ENCODE measurements around the gene OXLD1. TPM values are rescaled to one million over a fixed set of nuclear protein-coding genes. Genes with fewer than 3 reads are reported as not detected.

OXLD1 gene
- total and polyA plus RNA-seq, 9 donors = 1.7 to 35.7 (median 20.9) TPM

- TF ChIP-seq EP300 (IDR thresholded peaks at IDR 0.05) = no peak
- TF ChIP-seq POLR2A (IDR thresholded peaks at IDR 0.05) = no peak
- TF ChIP-seq CTCF (IDR thresholded peaks at IDR 0.05) = no peak
- no peak overlapping the region for H3K27ac ChIP-seq
- H3K27me3 ChIP-seq = no peaks in the 10 kb centered on the region
- H3K4me3 ChIP-seq = peak overlapping the region; percentile 77
- 57 to 66% (median 62%) methylated on average over 17 to 23 of the region's 23 CpGs for WGBS, 3 donors
- no peaks in the 10 kb centered on the region for H3K36me3 ChIP-seq
- peaks cover 6% of the 10 kb centered on the region for H3K4me1 ChIP-seq (ENCODE audit: insufficient read depth)
- intact Hi-C loops (cut with DNase I) = no loop called here
- no peak for DNase-seq
- no peaks in the 10 kb centered on the region for H3K9me3 ChIP-seq
Measured at GRCh38 chr17:81701288-81702071, 35.1 kb upstream of the OXLD1 start.

DNA sequence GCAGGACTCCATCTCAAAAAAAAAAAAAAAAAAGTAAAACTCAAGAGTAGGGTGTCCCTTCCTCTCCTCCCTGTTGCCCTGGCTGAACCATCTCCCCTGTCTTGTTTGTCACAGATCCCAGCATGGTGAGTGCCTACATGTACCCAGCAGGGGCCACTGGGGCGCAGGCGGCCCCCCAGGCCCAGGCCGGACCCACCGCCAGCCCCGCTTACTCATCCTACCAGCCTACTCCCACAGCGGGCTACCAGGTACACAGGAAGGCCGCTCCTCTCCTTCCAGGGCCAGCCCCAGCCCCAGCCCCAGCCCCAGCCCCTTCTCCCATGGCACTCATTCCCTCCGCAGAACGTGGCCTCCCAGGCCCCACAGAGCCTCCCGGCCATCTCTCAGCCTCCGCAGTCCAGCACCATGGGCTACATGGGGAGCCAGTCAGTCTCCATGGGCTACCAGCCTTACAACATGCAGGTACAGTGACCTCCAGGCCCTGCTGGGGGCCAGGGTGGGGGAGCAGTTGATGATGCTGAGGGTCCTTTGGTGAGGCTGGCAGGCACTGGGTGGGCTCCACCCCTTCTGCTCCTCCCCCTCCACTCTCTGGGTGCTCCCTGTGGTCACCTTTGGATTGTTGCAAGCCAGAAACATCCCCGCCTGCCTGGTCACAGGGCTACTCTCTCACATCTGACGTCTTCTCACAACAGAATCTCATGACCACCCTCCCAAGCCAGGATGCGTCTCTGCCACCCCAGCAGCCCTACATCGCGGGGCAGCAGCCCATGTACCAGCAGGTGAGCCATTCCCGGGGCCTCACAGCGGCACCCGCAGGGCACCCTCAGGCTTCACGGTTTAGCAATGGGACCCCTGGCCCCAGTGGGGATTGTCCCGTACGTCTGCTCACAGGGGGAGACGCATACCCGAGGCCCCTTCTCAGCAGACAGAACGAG is 34.2 kb upstream of the OXLD1 start:
- Histone ChIP-seq H3K4me1 (ENCODE audit: insufficient read depth) (peaks cover 6% of the 10 kb centered on the region), H3K36me3 (no peaks in the 10 kb centered on the region), H3K27ac (no peak overlapping the region), H3K9me3 (no peaks in the 10 kb centered on the region), H3K27me3 (no peaks in the 10 kb centered on the region), H3K4me3 (no peak overlapping the region)
- intact Hi-C loops (cut with DNase I) = no loop called here
- no peak for DNase-seq
- TF ChIP-seq CTCF (IDR thresholded peaks at IDR 0.05) (no peak), EP300 (IDR thresholded peaks at IDR 0.05) (no peak), POLR2A (IDR thresholded peaks at IDR 0.05) (no peak)
- WGBS, 3 donors = 77 to 85% (median 82%) methylated on average over 22 to 25 of the region's 25 CpGs

DNA sequence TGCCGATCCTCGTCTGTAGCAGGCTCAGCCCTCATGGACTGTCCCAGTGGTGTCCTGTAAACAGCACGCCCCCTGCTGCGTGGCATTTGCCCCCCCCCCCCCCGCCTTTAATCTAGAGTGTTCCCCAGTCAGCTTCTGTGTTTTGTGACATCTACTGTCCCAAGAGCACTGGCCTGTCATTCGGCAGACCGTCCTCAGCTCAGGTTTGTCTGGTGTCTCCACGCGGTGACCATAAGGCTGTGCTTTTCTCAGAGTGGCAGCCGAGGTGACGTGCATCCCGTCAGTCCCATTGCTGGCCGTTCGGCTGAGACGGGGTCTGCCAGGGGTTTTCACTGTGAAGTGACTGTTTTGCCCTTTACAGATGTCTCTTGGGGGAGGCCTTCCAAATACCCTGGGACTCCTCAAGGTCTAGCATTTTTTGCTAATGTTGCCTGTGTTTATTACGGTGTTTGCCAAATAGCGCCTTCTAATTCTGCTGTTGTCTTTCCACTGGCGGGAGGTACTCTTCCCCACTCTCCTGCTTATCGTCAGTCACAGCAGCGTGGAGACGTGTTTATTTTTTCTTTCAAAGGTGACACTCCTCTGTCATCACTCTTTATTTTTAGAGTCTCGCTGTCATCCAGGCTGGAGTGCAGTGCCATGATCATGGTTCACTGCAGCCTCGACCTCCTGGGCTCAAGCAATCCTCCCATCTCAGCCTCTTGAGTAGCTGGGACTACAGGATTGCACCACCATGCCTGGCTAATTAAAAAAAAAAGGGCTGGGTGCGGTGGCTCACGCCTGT is 31.0 kb upstream of the OXLD1 start:
- no peaks in the 10 kb centered on the region for H3K27me3 ChIP-seq
- H3K4me1 ChIP-seq (ENCODE audit: insufficient read depth) = peaks cover 2% of the 10 kb centered on the region
- no peak overlapping the region for H3K27ac ChIP-seq
- no peak for DNase-seq
- WGBS, 3 donors = 75 to 79% (median 78%) methylated on average over 25 of the region's 25 CpGs
- H3K4me3 ChIP-seq = no peak overlapping the region
- no peaks in the 10 kb centered on the region for H3K9me3 ChIP-seq
- H3K36me3 ChIP-seq = no peaks in the 10 kb centered on the region
- TF ChIP-seq POLR2A (IDR thresholded peaks at IDR 0.05) (no peak), CTCF (IDR thresholded peaks at IDR 0.05) (no peak), EP300 (IDR thresholded peaks at IDR 0.05) (no peak)
- intact Hi-C loops (cut with DNase I) = no loop called here
